ENCODE measurements around the gene MFN2.
A peak's percentile ranks its signal among the peaks of the same experiment; 100 is the strongest.

GRCh38 chr1:12049616-12050015 lies 69.4 kb downstream of the MFN2 start:
- no peak for TF ChIP-seq USF1 (CRISPR knock-in tag; IDR thresholded peaks at IDR 0.05)
- TF ChIP-seq FIP1L1 (IDR thresholded peaks at IDR 0.05; ENCODE audit: low read depth, low read length, poor library complexity, severe bottlenecking), result no peak
- no peak for TF ChIP-seq RAD21 (CRISPR knock-in tag; conservative IDR thresholded peaks at IDR 0.05 in 1 of 2, IDR thresholded peaks at IDR 0.05 in 1 of 2)
- no peak for TF ChIP-seq ZNF12 (CRISPR knock-in tag; IDR thresholded peaks at IDR 0.05)
- no peak for TF ChIP-seq MLX (CRISPR knock-in tag; conservative IDR thresholded peaks at IDR 0.05)
- 0 out of 6 replicates have a peak, but pooled peaks of 2 of the 3 experiments have one; percentile 9 to 19 for TF ChIP-seq CTCF (IDR thresholded peaks at IDR 0.05 in 2 of 3, conservative IDR thresholded peaks at IDR 0.05 in 1 of 3; ENCODE audit: insufficient read depth in 2 of 3, low read depth in 1 of 3, low read length in 3 of 3)
- no peak for TF ChIP-seq CBX2 (IDR thresholded peaks at IDR 0.05; ENCODE audit: insufficient read depth, low read length, poor library complexity, severe bottlenecking)
